ENCODE measurements around the gene COL6A3.
"Not testable (repeated sequence)": the region's sequence is repeated elsewhere in the genome, so short reads cannot be mapped to it uniquely, and the experiment has no call there.

COL6A3 gene

DNA sequence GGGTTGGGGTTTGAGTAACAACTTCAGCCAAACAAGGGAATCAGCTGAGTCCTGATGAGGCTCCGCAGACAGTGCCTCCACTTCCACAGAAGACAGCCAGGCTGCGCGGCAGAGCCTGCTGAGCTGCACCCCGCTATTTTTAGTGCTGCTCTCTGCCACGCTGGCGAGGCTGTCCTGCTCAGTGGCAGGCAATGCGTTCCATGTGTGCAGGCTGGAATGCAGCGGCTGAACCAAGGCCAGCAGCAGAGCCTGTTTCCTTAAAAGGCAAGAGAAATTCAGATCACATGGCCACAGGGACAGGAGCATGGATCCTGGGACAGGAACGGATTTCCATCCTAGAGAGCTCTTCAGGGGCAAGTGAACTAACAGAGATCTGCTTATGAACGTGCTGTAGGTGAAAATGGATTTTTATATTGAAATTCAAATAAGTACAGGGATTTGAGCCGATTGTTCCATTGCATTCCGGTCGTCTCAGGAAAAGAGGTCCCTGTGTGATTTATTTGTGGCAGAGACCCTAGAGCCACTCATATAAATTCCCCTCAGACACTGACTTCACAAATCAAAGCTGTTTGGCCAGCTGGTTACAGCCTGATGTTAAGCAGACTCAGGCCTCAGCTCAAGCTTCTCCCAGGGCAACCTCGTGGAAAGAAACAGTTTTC is 98.7 kb downstream of the COL6A3 start:
- no peak for DNase-seq (ENCODE audit: low spot score)

GRCh38 chr2:237314681-237315080 is 99.3 kb downstream of the COL6A3 start:
- DNase-seq (ENCODE audit: low spot score), result no peak

DNA sequence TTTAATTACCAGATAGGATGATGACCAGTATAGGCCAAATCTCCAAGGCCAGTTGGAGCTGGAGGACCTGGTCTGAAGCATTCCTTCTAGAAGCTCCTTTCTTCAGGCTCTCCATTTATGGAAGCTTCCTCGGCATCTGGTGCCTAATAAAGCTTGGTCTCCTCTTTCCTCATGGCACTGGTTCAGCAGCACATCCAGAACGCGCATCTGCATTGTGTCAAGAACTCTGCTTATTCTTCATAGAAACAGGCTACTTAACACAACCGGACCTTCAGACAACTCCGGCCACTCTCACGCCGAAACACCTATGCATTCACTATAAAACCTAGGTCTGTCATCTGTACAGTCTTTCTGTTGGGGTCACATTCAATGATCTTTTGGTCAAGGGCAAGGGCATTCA is 99.8 kb downstream of the COL6A3 start:
- no peak for DNase-seq (ENCODE audit: low spot score)

- DNase-seq (ENCODE audit: low spot score), result no peak
Observed at GRCh38 chr2:237312021-237312755, 101.8 kb downstream of the COL6A3 start.

DNA sequence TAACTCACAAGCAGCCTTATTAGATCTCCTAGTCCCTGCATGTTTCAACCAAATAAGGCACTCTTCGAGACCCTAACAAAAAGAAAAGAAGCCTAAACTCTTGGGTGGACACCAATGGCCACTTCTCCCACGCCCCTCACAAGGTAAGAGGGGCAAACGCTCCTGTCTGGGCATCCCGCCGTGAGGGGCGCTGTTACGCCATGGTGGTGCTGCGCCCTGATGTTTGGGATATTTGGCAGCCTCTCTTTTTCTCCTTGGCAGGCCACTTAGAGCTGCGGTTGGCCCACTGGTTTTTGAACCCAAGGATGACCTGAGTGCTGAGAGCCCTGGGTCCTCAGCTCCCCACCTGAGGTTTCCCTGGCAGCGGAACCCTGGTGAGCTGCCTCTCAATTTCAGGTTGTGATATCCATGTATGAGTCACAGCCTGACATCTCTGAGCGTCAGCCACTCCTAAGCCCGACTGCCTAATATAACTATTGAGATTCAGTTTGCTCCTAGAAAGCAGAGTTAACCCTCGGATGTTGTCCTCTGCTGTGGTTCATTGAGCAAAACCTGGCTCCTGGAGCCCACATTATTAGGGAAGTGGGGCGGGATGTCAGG is 103.3 kb downstream of the COL6A3 start:
- no peak for DNase-seq (ENCODE audit: low spot score)

GRCh38 chr2:237309416-237309815 is 104.5 kb downstream of the COL6A3 start:
- DNase-seq (ENCODE audit: low spot score), result no peak

GRCh38 chr2:237309011-237309410 is 105.0 kb downstream of the COL6A3 start:
- no peak for DNase-seq (ENCODE audit: low spot score)

DNA sequence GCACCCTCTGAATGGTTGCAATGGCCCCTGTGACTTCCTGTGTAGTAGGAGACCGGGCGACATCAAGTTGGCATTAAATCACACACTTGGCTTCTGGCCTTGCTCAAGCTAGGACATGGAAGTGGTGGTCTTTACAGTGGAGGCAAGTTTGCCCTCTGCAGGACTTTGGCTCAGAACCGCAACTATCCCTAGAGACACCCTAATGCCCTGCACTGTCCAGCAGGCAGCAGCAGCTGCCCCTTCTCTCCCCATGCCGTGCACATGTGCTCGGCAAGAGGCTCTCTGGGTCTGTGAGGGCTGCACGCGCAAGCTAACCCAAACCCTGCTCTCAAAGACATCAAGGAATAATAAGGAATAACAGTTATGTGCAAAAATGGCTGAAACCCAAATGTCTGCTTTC is 106.5 kb downstream of the COL6A3 start:
- DNase-seq (ENCODE audit: low spot score), result no peak

- no peak for DNase-seq (ENCODE audit: low spot score)
Observed at GRCh38 chr2:237306787-237307170, 107.2 kb downstream of the COL6A3 start.

DNA sequence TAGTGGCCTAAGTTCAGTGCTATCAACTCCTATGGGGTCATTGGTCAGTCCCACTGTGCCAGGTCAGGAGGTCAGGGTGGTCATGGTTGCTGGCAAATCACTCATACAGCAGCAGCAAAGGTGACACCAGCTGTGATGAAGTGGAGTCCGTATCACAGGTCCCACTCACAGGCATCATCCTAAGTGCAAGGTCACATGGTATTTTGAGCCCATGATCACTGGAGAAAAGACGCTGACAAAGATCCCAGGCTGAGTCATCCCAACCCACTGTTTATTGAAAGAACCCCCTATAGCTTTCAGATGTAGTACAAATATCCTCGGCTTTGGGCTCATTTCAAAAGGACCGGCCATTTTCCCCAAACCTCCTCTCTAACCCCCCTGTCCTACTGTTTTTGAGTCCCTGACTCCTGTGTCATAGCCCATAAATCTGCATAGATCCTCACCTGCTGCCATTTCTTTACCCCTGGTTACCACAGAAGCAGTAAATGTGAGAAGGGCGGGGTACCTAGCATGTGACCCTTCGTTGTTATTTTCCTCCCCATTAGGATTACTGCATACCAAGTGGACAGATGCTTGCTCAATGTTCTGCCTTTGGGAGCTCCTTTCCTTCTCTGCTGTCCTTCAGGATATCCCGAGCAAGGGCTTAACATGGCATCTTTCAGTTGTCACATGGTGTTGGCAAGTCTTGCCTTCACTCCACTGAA is 107.7 kb downstream of the COL6A3 start:
- no peak for DNase-seq (ENCODE audit: low spot score)

DNA sequence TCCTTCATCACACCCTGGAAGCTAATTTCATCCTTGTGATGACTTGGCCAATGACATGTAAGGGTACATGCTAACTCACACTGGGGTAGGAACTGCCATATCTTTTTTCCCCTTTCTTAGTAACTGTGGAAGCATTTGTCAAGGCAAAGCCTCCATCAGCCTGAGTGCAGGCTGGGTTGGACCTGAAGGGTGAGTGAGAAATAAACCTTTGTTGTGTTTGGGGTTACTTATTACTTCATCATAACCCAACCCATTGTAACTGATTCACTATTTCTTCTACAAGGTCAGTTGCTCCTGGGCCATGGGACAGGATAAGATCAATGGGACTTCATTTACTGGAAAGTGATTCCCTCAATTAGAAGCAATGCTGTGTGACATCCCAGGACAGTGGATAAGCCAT is 108.4 kb downstream of the COL6A3 start:
- no peak for DNase-seq (ENCODE audit: low spot score)

GRCh38 chr2:237304763-237305514 is 109.0 kb downstream of the COL6A3 start:
- DNase-seq (ENCODE audit: low spot score), result peak; percentile 82

GRCh38 chr2:237303244-237303643 is 110.7 kb downstream of the COL6A3 start:
- DNase-seq (ENCODE audit: low spot score), result not testable (repeated sequence)

- DNase-seq (ENCODE audit: low spot score), result no peak
Observed at GRCh38 chr2:237301595-237301994, 112.4 kb downstream of the COL6A3 start.

DNA sequence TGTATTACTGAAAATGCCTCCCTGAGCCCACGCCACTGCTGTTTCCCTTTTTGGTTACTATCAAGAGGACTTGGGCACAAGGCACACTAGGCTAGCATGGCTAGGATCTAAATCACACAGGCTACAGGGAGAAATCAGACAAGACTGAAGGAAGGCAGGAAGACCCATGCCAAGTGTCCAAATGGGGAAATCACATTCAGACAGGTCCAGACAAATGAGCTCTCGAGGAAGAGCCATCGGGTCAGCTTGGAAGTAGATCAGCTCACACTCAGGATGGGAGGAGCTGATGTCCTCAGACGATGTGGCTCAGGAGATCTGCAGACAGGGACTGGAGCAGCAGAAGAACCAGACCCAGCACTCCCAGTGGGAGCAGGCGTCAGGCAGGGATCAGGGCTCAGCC is 113.2 kb downstream of the COL6A3 start:
- DNase-seq (ENCODE audit: low spot score), result no peak

GRCh38 chr2:237299906-237300305 is 114.1 kb downstream of the COL6A3 start:
- peak; percentile 44 for DNase-seq (ENCODE audit: low spot score)

GRCh38 chr2:237298151-237299118 is 115.5 kb downstream of the COL6A3 start:
- peak; percentile 89 for DNase-seq (ENCODE audit: low spot score)

- no peak for DNase-seq (ENCODE audit: low spot score)
Observed at GRCh38 chr2:237297421-237298150, 116.4 kb downstream of the COL6A3 start.

GRCh38 chr2:237296756-237297155 is 117.2 kb downstream of the COL6A3 start:
- no peak for DNase-seq (ENCODE audit: low spot score)

GRCh38 chr2:237295889-237296480 is 118.0 kb downstream of the COL6A3 start:
- no peak for DNase-seq (ENCODE audit: low spot score)
